Neural cell (in vitro differentiated cells): ENCODE results near the gene USP35. TPM values are rescaled to one million over a fixed set of nuclear protein-coding genes. Genes with fewer than 3 reads are reported as not detected.

Experiments used
- H2AFZ ChIP-seq: fragments of 200-600, 300-800 bp; sonication (generic), shearing (Covaris generic); 2 replicates; pipeline ENCODE4 v1.6.0; 2014; ENCODE audit warnings: low read depth, mild to moderate bottlenecking, antibody characterized with exemption, low read length, moderate library complexity
- H3F3A ChIP-seq: fragments of 200-600 bp; shearing (Covaris generic); 2 replicates; pipeline ENCODE4 v1.6.1; 2016; ENCODE audit warnings: mild to moderate bottlenecking, moderate library complexity, mixed read lengths, antibody characterized with exemption, low read length; ENCODE audit not compliant: insufficient read depth, poor library complexity, severe bottlenecking
- H3K27ac ChIP-seq: fragments of 200-600, 300-800 bp; sonication (generic), shearing (Covaris generic); 2 replicates; pipeline ENCODE4 v1.5.1; 2014; ENCODE audit warnings: mild to moderate bottlenecking, low read length, moderate library complexity
- H3K27me3 ChIP-seq: fragments of 300-800, 200-600 bp; sonication (generic), shearing (Covaris generic); 2 replicates; pipeline ENCODE4 v1.6.0; 2014; ENCODE audit warnings: mild to moderate bottlenecking, low read depth, low read length, moderate library complexity; ENCODE audit not compliant: insufficient read depth
- H3K36me3 ChIP-seq: fragments of 300-800, 200-600 bp; sonication (generic), shearing (Covaris generic); 2 replicates; pipeline ENCODE4 v1.5.1; 2014; ENCODE audit warnings: mild to moderate bottlenecking, antibody characterized with exemption, low read length, moderate library complexity; ENCODE audit not compliant: insufficient read depth
- H3K4me2 ChIP-seq: fragments of 300-800, 200-600 bp; sonication (generic), shearing (Covaris generic); 2 replicates; pipeline ENCODE4 v1.6.0; 2014; ENCODE audit warnings: mild to moderate bottlenecking, low read length
- H3K4me3 ChIP-seq: fragments of 300-800, 200-600 bp; sonication (generic), shearing (Covaris generic); 2 replicates; pipeline ENCODE4 v1.5.1; 2014; ENCODE audit warnings: mild to moderate bottlenecking, low read length, moderate library complexity
- H3K79me2 ChIP-seq: fragments of 200-600 bp; shearing (Covaris generic); replicated peaks from 2 replicates; pipeline ENCODE4 v1.6.0; 2014; ENCODE audit warnings: mild to moderate bottlenecking, low read length, moderate library complexity; ENCODE audit not compliant: insufficient read depth
- H3K9ac ChIP-seq: fragments of 300-800, 200-600 bp; sonication (generic), shearing (Covaris generic); 2 replicates; pipeline ENCODE4 v1.6.1; 2016; ENCODE audit warnings: mild to moderate bottlenecking, low read length, mixed read lengths
- H3K9me2 ChIP-seq: fragments of 200-600 bp; shearing (Covaris generic); 2 replicates; pipeline ENCODE4 v1.6.1; 2016; ENCODE audit warnings: mild to moderate bottlenecking, low read length, mixed read lengths; ENCODE audit not compliant: insufficient read depth
- H3K9me3 ChIP-seq: fragments of 200-600, 300-800 bp; sonication (generic), shearing (Covaris generic); 2 replicates; pipeline ENCODE4 v1.6.1; 2016; ENCODE audit warnings: mild to moderate bottlenecking, mixed run types, low read length, moderate library complexity, mixed read lengths
- H4K20me1 ChIP-seq: fragments of 200-600 bp; shearing (Covaris generic); 2 replicates; pipeline ENCODE4 v1.6.1; 2016; ENCODE audit warnings: mild to moderate bottlenecking, mixed run types; ENCODE audit not compliant: insufficient read depth
- EP300 ChIP-seq: fragments of 450-650 bp; conservative IDR thresholded peaks from 2 replicates; pipeline ENCODE4 v1.6.1; 2014; ENCODE audit warnings: antibody characterized with exemption, mild to moderate bottlenecking, moderate library complexity; ENCODE audit not compliant: poor library complexity, severe bottlenecking
- EZH2 ChIP-seq: fragments of 200-600, 300-800 bp; shearing (Covaris generic), sonication (generic); IDR thresholded peaks from 2 replicates; pipeline ENCODE4 v1.6.1; 2014; ENCODE audit warnings: antibody characterized with exemption, low read length, borderline replicate concordance, mild to moderate bottlenecking; ENCODE audit not compliant: insufficient read depth, poor library complexity, severe bottlenecking
- MXI1 ChIP-seq: fragments of 450-650 bp; conservative IDR thresholded peaks from 2 replicates; pipeline ENCODE4 v1.6.1; 2014; ENCODE audit warnings: antibody characterized with exemption, mild to moderate bottlenecking; ENCODE audit not compliant: poor library complexity, severe bottlenecking
- POLR2AphosphoS5 ChIP-seq: IDR thresholded peaks from 2 replicates; pipeline ENCODE4 v1.6.1; 2012
- RAD21 ChIP-seq: fragments of 450-650 bp; conservative IDR thresholded peaks from 2 replicates; pipeline ENCODE4 v1.6.1; 2014; ENCODE audit warnings: antibody characterized with exemption, mild to moderate bottlenecking, moderate library complexity
- REST ChIP-seq: IDR thresholded peaks from 2 replicates; pipeline ENCODE4 v1.6.1; 2012; ENCODE audit warnings: borderline replicate concordance
- SMC3 ChIP-seq: fragments of 450-650 bp; conservative IDR thresholded peaks from 2 replicates; pipeline ENCODE4 v1.6.1; 2014; ENCODE audit warnings: antibody characterized with exemption, mild to moderate bottlenecking, moderate library complexity; ENCODE audit not compliant: poor library complexity
- TAF1 ChIP-seq: IDR thresholded peaks from 2 replicates; pipeline ENCODE4 v1.6.1; 2012; ENCODE audit warnings: low read depth
- polyA plus RNA-seq: library from polyadenylated mRNA; depleted of rRNA; stranded (reverse); fragments of >200 nt; gene quantifications from 2 replicates; pipeline ENCODE4 v1.2.3, GENCODE V29; 2014
- TF ChIP-seq, protein P1 (sequence below): fragments of 450-650 bp; IDR thresholded peaks from 2 replicates; pipeline ENCODE4 v1.5.1; 2014; ENCODE audit warnings: antibody characterized with exemption, mild to moderate bottlenecking, moderate library complexity; ENCODE audit not compliant: poor library complexity, severe bottlenecking

Gene USP35
- polyA plus RNA-seq, 1 donor from 2014 or later = 12.9 TPM

DNA sequence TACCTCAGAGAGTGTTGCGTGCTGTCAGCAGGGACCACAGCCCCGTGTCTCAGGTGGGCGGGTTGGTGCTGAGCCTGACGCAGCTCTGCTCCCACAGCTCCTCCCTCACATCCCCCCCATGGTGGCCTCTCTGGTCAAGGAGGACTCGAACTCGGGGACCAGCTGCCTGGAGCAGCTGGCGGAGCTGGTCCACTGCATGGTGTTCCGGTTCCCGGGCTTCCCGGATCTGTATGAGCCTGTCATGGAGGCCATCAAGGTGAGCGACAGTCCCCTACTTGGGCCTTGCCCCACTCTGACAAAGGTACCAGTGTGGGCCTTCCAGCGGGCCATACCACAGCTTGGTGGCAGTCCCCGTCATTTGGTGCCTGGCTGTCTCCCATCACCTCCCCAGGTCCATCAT, 11.8 kb downstream of the USP35 start:
- no peaks in the 10 kb centered on the region for H3K79me2 ChIP-seq
- H4K20me1 ChIP-seq = no peaks in the 10 kb centered on the region
- H3K9me2 ChIP-seq = no peaks in the 10 kb centered on the region
- no peak overlapping the region for H3K27ac ChIP-seq
- H3K4me3 ChIP-seq = no peak overlapping the region
- no peaks in the 10 kb centered on the region for H3K36me3 ChIP-seq
- no peaks in the 10 kb centered on the region for H3F3A ChIP-seq
- no peaks in the 10 kb centered on the region for H3K9me3 ChIP-seq
- H3K4me2 ChIP-seq = no peak overlapping the region
- H2AFZ ChIP-seq = no peak overlapping the region
- no peak for TF ChIP-seq TAF1
- no peaks in the 10 kb centered on the region for H3K27me3 ChIP-seq
- no peak overlapping the region for H3K9ac ChIP-seq

- H3K36me3 ChIP-seq = no peaks in the 10 kb centered on the region
- no peaks in the 10 kb centered on the region for H4K20me1 ChIP-seq
- no peak overlapping the region for H2AFZ ChIP-seq
- no peak overlapping the region for H3K4me3 ChIP-seq
- no peak overlapping the region for H3K9ac ChIP-seq
- H3K9me2 ChIP-seq = no peaks in the 10 kb centered on the region
- no peaks in the 10 kb centered on the region for H3K79me2 ChIP-seq
- H3K27ac ChIP-seq = no peak overlapping the region
- H3K9me3 ChIP-seq = no peaks in the 10 kb centered on the region
- no peak overlapping the region for H3K4me2 ChIP-seq
- H3K27me3 ChIP-seq = no peaks in the 10 kb centered on the region
- TF ChIP-seq TAF1 (no peak), MXI1 (no peak), EP300 (no peak), REST (no peak), SMC3 (no peak), EZH2 (no peak), RAD21 (no peak), POLR2AphosphoS5 (no peak)
- TF ChIP-seq, protein P1, sequence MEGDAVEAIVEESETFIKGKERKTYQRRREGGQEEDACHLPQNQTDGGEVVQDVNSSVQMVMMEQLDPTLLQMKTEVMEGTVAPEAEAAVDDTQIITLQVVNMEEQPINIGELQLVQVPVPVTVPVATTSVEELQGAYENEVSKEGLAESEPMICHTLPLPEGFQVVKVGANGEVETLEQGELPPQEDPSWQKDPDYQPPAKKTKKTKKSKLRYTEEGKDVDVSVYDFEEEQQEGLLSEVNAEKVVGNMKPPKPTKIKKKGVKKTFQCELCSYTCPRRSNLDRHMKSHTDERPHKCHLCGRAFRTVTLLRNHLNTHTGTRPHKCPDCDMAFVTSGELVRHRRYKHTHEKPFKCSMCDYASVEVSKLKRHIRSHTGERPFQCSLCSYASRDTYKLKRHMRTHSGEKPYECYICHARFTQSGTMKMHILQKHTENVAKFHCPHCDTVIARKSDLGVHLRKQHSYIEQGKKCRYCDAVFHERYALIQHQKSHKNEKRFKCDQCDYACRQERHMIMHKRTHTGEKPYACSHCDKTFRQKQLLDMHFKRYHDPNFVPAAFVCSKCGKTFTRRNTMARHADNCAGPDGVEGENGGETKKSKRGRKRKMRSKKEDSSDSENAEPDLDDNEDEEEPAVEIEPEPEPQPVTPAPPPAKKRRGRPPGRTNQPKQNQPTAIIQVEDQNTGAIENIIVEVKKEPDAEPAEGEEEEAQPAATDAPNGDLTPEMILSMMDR = no peak
- no peaks in the 10 kb centered on the region for H3F3A ChIP-seq
These were observed 12.5 kb downstream of the USP35 start for GRCh38 chr11:78201096-78201818.
